NCI-H1417 (cell line): ENCODE measurements around the gene ACOXL.

Source experiments
- DNase-seq, 3 experiments: peaks; one replicate each; lab custom pipeline; 2025; lab: John Stamatoyannopoulos, UW

Gene ACOXL

DNA sequence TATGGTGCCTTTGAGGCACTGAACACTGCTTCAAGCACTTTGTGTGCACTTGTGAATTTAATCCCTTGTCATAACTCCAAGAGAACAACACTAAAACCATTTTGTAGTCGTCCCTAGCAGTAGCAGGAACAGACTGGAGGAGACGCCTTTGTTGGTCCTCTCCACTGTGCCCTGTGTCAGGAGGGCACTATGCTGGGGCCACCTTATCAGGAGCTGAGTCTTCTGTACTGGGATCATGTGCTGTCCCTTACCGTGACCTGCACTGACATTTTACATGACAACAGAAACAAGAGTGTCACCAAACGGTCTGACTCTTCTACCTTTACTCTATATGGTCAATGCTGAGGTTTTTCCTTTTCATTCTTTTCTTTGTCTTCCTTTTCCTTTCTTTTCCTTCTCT is 62.0 kb downstream of the ACOXL start:
- DNase-seq, result no peak

DNA sequence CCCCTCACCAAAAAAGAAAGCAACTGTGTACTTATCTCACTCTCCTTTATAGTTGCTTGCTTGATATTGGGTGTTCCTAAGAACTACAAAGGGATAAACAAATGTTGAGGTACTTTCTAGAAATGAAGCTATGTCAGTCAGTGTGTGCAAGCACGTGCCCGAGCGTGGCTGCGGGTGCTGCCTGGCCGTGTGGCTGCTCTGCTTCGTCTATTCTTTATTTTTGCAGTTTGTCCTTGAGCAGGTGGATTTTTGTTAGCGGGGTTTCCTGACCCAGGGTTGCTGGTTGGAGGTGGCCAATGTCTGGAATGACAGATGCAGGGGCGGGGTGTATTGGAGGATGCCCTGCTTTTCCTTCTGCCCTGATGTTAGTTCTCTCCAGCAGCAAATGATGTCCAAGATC is 62.6 kb downstream of the ACOXL start:
- no peak for DNase-seq

- no peak for DNase-seq
Observed at GRCh38 chr2:110796716-110797301, 64.4 kb downstream of the ACOXL start.

- DNase-seq, result no peak
Observed at GRCh38 chr2:110799376-110799775, 67.0 kb downstream of the ACOXL start.

GRCh38 chr2:110800611-110801402 is 68.4 kb downstream of the ACOXL start:
- DNase-seq, result no peak

- peak in 1 of 3 experiments; percentile 49 for DNase-seq
Observed at GRCh38 chr2:110802208-110802932, 70.0 kb downstream of the ACOXL start.

GRCh38 chr2:110804433-110804832 is 72.1 kb downstream of the ACOXL start:
- no peak for DNase-seq

- DNase-seq, result no peak
Observed at GRCh38 chr2:110804915-110805314, 72.5 kb downstream of the ACOXL start.

- DNase-seq, result no peak
Observed at GRCh38 chr2:110805894-110806452, 73.6 kb downstream of the ACOXL start.

- no peak for DNase-seq
Observed at GRCh38 chr2:110807522-110807921, 75.1 kb downstream of the ACOXL start.

DNA sequence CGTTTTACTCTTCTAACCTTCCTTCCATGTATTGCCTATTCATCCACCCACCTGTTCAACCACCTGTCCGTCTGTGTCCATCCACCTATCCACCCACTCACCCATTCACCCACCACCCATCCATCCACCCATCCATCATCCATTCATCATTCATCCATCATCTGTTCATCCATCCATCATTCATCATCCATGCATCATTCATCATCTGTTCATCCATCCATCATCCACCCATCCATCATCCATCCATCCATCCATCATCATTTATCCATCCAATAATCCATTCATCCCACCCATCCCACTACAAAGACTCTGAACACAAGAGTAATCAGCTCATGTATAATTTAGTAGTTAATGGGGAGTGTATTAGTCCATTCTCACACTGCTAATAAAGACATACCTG is 78.0 kb downstream of the ACOXL start:
- no peak for DNase-seq

- DNase-seq, result no peak
Observed at GRCh38 chr2:110812726-110813645, 80.6 kb downstream of the ACOXL start.

DNA sequence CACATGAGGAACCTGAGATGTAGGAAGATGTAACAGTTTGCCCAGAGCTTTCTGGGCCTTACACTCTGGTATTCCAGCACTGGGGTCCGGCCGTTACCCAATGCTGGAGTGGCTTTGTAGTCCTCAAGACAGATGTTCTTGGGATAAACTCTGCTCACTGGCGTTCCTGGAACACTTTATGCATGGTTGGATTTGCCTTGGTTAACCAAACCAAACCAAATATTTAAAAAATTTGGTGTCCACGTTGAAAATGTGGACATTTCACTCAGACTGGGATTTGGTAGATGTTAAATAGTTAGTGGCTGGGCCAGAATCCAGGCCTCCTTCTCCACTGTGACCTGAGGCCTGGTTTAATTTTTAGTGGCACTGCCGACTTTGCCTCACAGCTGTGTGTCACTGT is 81.5 kb downstream of the ACOXL start:
- no peak for DNase-seq

DNA sequence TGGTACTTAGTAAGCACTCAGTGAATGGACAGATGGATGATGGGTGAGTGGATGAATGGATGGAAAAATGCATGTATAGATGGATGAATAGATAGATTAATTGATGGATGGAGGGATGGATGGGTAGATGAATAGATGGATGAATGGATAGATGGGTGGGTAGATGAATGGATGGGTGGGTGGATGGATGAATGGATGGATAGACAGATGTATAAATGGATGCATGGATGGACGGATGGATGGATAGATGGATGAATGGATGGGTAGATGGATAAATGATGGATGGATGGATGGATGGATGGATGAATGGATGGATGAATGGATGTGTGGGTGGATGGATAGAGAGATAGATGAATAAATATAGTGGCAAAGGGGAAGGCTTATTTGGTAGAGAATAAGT is 83.6 kb downstream of the ACOXL start:
- no peak for DNase-seq

GRCh38 chr2:110816404-110817365 is 84.3 kb downstream of the ACOXL start:
- no peak for DNase-seq

GRCh38 chr2:110818767-110819481 is 86.6 kb downstream of the ACOXL start:
- DNase-seq, result no peak

DNA sequence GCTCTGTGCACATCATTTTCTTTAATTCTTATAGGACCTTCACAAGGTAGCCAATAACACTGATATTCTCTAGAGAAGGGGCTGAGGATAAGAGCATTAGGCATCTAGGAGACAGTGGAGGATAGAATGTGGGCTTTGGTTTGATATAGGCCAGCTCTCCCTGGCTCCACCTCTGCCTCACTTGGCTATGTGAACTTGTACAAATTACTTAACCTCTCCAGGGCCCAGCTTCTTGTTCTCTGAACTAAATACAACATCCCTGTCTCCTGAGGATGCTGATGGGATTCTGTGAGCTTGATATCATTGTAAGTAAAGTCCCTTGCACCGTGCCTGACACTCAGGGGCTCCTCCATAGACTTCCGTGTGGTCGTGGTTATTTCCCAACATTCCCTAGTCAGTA is 87.3 kb downstream of the ACOXL start:
- no peak for DNase-seq

DNA sequence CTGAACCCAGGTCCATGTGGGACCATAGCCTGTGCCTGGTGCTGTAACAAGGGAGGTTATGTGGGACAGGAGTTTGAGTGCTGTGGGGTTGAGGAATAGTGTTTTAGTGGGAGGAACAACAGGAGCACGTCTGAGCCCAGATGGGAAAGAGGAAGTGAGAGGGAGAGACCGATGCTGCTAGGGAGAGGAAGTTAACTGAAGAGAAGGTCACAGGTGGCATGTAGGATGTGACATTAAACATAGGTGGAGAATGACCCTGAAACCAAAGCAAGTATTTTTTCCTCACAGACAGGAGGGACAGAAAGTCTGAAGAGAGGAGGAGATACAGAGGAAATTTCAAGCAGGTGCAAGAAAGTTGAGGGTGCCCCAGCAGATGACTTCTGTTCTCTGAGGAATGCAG is 87.8 kb downstream of the ACOXL start:
- no peak for DNase-seq

GRCh38 chr2:110823165-110823564 is 90.8 kb downstream of the ACOXL start:
- no peak for DNase-seq

DNA sequence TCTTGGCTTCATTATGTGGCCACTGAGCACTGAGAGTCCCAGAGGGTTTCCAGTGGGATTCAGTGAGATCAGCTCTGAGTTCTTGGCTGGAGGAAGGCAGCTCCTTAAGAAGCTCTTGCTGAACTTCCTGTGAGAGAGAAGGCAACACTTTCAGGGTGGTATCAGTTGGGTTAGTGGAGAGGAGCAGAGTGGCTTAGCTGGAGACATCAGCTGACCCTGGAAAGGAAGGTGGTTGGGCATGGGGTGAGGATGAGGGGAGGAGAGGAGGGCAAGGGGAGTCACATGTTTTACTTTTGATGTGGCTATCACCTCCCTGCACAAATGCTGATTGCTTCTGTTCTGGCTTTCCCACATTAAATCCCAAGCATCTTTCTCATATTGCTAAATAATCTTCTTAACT is 95.1 kb downstream of the ACOXL start:
- DNase-seq, result no peak
